HEK293T (cell line): ENCODE data around the gene XPR1.

Experiments used
- ARNT ChIP-seq: fragments of 450-650 bp; IDR thresholded peaks from 2 replicates; pipeline ENCODE4 v1.6.1; 2017; ENCODE audit warnings: mild to moderate bottlenecking
- ELF4 ChIP-seq: fragments of 450-650 bp; IDR thresholded peaks from 2 replicates; pipeline ENCODE4 v1.6.1; 2017; ENCODE audit warnings: antibody characterized with exemption
- FOXA1 ChIP-seq: fragments of 450-650 bp; IDR thresholded peaks from 2 replicates; pipeline ENCODE4 v1.6.1; 2016; ENCODE audit warnings: mild to moderate bottlenecking
- FOXK2 ChIP-seq: fragments of 450-650 bp; IDR thresholded peaks from 2 replicates; pipeline ENCODE4 v1.6.1; 2016; ENCODE audit warnings: mild to moderate bottlenecking
- FOXM1 ChIP-seq: fragments of 450-650 bp; IDR thresholded peaks from 2 replicates; pipeline ENCODE4 v1.6.1; 2017; ENCODE audit warnings: mild to moderate bottlenecking, borderline replicate concordance
- L3MBTL2 ChIP-seq: fragments of 450-650 bp; conservative IDR thresholded peaks from 2 replicates; pipeline ENCODE4 v1.6.1; 2016; ENCODE audit warnings: mild to moderate bottlenecking
- LEF1 ChIP-seq: fragments of 450-650 bp; IDR thresholded peaks from 2 replicates; pipeline ENCODE4 v1.6.1; 2017; ENCODE audit warnings: mild to moderate bottlenecking, borderline replicate concordance
- NFRKB ChIP-seq: fragments of 450-650 bp; IDR thresholded peaks from 2 replicates; pipeline ENCODE4 v1.6.1; 2016; ENCODE audit warnings: mild to moderate bottlenecking, moderate library complexity
- SP1 ChIP-seq: fragments of 450-650 bp; IDR thresholded peaks from 2 replicates; pipeline ENCODE4 v1.6.1; 2017
- SUZ12 ChIP-seq: fragments of 450-650 bp; IDR thresholded peaks from 2 replicates; pipeline ENCODE4 v1.6.1; 2016; ENCODE audit warnings: mild to moderate bottlenecking
- TARDBP ChIP-seq: fragments of 450-650 bp; IDR thresholded peaks from 2 replicates; pipeline ENCODE4 v1.6.1; 2016

DNA sequence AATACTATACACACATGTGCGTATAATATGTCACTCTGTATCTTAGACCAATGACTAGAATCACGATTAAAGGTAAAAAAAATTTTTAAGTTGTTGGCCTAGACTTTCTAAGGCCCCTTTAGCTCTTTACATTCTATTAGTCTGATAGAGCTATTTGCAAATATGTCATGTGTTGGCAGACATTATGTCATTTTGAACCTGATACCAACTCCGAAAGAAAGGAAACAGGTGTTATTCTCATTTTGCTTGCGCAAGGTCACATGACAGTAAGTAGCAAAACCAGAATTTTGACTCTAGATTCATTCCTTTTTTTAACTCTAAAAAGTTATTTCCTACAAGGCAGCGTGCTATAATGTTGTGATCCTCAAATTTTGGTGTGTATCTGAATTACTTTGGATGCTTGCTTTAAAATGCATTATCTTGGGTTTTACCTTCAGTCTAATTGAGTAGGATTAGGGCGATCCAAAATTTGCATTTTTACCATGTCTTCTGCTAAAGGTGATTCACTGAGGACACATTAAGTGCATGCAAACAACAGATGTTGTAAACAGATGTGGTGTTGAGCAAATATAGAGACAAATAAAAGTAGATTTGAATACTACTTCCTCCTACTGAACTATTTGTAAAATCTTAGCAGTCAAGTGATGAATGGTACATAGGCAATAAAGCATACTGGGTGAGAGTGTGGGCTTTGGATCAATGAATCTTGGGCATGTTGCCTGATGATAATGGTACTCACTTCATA lies 217.4 kb downstream of the XPR1 start:
- TF ChIP-seq LEF1: no peak
- TF ChIP-seq ARNT: no peak
- TF ChIP-seq SP1: no peak
- TF ChIP-seq ELF4: no peak
- no peak for TF ChIP-seq FOXK2
- TF ChIP-seq FOXM1: no peak
- TF ChIP-seq NFRKB: no peak
- no peak for TF ChIP-seq SUZ12
- TF ChIP-seq L3MBTL2: no peak
- no peak for TF ChIP-seq FOXA1
- TF ChIP-seq TARDBP: no peak
